GM19455 (cell line): ENCODE measurements around the gene PLEKHB2.
"Not testable (repeated sequence)": the region's sequence is repeated elsewhere in the genome, so short reads cannot be mapped to it uniquely, and the experiment has no call there.

ENCODE experiments used
- ATAC-seq: cut with Tn5 transposase; IDR thresholded peaks from one replicate; pipeline ENCODE4 v1.9.1; 2021; ENCODE audit not compliant: unreplicated experiment

The PLEKHB2 gene, protein sequence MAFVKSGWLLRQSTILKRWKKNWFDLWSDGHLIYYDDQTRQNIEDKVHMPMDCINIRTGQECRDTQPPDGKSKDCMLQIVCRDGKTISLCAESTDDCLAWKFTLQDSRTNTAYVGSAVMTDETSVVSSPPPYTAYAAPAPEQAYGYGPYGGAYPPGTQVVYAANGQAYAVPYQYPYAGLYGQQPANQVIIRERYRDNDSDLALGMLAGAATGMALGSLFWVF

DNA sequence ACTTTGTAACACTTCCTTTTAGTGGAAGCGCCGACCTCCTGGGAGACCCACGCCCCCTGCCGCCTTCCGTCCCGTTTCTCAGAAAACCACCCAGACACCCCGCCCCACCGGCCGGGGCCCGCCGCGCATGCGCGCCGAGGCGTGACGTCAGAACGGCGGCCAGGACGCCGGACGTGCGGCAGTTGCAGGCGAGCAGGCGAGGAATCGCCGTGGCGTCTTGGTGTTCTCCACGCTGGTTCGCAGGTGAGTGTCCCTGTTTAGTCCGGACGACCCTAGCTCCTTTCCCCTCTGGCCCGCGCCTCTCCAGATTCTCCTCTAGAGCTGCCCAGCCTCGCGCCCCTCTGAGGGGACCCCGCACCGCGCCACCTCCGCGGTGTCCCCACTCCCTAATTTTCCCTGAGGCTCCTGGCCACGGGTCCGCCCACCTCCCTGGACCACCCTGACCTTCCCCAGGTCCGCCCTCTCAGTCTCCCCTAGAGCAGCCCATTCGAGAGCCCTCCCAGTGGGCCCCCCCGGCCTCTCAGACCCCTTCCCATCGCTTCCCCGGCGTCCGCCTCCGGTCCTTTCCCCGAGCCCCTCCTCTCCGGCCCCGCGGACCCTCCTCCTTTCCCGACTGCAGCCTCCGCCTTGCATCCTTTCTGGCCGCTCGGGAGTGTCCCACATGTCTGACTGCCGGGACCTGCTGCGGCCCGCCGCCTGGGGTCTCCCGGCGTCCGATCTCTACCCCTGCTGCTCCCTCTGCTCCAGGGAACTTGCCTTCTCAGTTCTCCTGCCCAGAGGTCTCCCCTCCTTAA is at the start of gene PLEKHB2:
TSS of gene PLEKHB2 (plus strand) at position 181 of the 794 bp plus-strand sequence. CDS start 15,606 bp downstream, outside the sequence.
- ATAC-seq = peak; percentile 78

DNA sequence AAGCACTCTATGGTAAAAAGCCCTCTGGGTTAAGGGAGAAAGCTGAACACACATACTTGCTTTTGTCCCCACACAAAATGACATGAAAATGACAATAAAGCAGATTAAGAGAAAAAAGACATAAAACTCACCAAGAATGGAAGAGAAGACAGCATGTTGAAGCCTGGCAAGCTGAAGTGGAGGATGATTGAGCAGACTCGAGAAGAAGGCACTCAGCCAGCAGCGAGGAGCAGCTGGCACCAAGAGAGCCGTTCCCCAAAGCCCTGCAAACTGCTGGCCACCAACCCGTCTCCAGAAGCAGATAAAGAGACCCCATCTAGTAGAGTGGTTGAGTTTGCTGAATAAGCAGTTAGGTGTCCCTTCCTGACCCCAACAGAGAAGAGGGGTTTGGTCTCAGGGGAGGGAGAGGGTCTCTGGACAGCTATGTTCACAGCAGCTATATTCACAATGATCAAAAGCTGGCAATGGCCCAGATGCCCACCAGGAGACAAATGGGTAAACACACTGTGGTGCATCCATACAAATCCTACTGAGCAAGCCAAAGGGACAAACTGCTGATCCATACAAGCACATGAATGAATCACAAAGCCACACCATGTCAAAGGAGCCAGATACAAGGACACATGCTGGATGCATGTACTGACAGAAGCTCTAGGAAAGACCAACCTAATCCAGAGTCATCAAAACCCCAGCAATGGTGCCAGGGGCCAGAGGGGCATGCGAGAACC is 48.8 kb upstream of the PLEKHB2 start:
- no peak for ATAC-seq

DNA sequence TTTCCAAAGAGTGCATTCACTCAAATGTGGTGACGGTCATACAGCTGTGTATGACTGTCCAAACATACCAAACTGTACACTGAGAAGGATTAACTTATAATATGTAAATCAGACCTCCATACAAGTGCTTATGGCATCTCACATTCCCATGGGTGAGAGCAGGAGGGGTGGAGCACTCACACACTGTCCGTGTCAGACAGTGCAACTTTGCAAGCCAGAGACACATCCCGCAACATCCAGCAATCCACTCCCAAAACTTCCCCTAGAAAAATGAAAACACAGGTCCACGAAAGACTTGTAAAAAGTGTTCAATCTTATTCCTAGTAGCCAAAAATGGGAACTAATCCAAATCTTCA is 48.2 kb upstream of the PLEKHB2 start:
- ATAC-seq = no peak

DNA sequence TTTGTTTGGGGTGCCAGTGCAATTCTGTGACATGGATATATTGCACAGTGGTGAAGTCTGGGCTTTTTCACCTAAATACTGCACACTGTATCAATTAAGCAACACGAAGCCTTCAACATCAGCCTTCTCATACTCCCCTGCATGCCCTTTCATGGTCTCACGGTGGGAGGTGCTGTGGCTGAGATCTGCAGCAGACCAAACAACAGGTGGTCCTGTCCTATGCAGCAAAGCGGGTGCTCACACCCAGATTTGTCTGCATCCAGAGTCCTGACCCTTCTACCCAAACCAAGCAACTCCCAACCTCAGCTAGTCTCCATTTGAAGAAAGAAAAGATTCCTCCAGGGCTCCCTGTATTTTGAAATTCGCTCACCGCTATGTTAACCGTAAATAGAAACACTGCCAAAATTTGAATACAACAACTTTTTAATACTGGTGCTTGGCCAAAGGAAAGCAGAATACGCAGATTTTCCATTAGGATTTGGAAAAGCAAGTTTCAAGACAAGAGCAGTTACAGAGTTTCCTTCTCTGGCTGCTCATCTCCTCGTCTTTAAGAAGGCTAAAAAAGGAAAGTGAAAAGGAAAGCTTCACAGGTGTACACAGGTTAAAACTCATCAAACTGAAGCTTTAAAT is 46.8 kb upstream of the PLEKHB2 start:
- ATAC-seq = no peak

DNA sequence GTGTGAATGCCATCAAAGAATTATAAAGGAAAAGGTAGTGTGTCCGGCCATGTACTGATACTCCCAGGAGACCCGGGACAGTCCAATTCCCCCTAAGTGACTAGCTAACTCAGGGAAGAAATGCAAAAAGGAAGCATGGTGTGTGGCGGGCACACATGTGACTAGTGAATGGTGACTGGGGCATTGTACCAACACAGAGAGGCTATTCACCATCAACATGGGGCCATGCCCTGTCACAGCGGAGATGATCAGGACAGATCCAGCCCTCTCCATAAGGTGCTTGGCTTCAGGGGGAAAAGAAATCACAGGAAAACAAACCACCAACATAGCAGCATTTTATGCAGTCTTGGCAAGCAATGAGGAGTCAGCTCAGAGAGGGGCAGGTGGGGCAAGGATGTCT is 46.2 kb upstream of the PLEKHB2 start:
- no peak for ATAC-seq

DNA sequence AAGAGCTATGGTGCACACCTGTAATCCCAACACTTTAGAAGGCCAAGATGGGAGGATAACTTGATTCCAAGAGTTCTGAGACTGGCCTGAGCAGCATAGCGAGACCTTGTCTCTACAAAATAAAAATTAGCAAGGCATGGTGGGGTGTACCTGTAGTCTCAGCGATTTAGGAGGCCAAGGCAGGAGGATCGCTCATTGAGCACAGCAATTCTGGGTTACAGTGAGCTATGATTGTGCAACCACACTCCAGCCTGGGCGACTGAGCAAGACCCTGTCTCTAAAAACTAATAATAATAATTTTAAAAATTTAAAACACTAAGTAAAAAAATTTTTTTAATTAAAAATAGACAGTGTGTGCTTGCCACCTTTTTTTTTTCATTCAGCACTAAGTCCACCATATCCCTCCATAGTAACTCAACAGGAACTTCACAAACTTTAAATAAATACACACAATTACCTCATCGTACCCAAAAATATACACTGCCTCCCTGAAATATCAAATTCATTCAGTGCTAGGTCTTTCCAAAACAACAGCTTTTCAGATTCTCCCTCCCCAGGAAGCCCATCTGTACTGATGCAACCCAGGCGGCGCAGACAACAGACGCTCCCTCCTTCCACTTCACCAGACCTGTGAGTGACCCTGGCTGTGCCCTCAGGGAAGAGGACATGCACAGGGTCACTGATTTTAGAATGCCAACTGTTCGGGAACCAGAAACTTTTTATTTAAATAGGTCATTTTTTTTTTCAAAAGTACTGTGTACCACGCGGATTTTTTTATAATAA is 41.4 kb upstream of the PLEKHB2 start:
- no peak for ATAC-seq

DNA sequence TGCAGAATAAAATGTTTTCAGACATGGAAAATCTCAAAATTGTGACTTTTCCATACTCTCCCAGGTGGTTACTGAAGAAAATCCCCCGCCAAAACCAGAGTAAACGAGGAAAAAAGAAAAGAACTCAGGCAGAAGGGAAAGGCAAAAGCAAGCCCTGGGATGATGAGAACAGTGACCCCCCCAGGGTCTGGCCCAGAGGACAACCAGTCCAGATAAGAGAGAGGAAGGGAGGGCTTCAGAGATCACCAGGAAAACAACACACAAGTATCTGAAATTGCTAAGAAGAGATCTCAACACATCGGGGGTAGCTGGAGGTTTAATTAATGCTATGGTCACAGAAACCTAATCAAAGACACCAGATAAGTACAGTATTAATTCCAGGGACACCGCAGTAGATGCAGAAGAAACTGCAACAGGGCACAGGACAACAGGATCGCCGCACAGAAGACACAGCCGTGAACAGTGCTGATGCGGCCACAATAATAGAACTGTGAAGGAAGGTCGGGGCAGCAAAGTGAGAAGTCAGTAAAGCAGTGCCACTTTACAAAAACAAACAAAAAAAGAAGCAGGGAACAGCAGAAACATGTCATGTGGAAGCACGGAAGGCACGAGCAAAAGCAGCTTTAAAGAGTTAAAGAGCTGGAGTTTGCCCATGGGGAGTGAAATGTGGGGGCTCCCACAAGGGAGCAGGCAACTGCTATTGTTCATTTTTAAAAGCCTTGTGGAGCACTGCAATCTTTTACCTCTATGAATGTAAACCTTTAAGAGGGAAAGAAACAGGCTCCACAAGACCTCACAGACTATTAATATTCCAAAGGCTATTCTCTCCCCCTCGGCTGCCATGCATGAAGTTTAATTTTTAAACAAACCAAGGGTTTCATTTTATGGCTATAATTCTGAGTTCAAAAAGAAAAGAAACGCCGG is 40.3 kb upstream of the PLEKHB2 start:
- ATAC-seq = no peak

DNA sequence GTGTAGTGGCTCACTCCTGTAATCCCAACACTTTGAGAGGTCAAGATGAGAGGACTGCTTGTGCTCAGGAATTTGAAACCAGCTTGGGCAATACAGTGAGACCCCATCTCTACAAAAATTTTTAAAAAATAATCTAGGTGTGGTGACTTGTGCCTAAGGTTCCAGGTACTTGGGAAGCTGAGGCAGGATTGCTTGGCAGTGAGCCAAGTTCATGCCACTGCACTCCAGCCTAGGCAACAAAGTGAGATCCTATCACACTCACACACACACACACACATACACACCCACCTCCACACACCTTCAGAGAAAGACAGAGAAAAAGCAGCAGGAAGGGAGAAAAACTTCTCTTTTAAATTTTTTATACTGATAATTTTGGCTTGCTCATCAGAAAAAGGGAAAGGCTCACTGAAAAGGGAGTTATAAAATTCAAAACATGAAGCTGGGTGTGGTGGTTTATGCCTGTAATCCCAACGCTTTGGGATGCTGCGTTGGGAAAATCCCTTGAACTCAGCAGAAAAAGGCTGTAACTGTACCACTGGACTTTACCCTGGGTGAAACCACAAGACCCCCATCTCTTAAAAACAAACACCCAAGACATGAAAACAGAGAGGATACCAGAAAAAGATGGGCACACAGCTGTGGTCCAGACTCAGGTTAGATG is 37.5 kb upstream of the PLEKHB2 start:
- ATAC-seq = no peak

DNA sequence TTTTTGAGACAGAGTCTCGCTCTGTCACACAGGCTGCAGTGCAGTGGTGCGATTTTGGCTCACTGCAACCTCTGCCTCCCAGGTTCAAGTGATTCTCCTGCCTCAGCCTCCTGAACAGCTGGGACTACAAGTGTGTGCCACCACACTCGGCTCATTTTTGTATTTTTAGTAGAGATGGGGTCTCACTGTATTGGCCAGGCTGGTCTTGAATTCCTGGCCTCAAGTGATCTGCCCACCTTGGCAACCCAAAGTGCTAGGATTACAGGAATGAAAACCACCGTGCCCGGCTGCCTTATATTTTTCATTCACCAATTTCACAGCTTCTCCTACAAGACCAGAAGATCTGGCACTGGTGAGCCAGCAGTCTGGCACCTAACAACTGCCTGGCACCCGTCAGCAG is 37.0 kb upstream of the PLEKHB2 start:
- ATAC-seq = not testable (repeated sequence)

DNA sequence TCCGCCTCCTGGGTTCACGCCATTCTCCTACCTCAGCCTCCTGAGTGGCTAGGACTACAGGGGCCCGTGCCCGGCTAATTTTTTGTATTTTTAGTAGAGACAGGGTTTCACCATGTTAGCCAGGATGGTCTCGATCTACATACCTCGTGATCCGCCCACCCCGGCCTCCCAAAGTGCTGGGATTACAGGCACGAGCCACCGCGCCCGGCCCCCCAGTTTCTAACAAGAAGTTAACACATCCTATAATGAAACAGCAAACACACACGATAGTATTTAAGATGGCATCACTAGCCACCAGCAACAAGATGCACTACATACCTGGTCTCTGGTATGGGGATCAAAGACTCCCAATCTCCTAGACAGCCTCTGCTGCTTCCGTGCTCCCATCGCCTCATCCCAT is 29.6 kb upstream of the PLEKHB2 start:
- ATAC-seq = not testable (repeated sequence)

DNA sequence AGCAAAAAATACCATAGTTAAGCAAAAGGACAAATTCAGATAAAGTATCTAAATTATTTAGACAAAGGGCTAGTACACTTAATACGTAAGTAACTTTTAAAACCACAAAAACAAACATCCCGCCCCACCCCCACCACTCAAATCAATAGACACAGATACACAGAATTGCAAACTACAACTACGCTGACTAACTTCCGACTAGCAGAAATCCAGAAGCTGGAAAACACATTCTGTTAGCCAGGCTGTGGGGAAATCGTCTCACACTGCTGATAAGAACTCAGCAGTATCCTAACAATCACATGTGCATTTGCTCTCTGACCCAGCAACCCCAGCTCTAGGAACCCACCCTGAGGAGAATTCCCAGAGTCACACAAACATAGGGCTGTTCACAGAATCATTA is 28.4 kb upstream of the PLEKHB2 start:
- ATAC-seq = no peak

DNA sequence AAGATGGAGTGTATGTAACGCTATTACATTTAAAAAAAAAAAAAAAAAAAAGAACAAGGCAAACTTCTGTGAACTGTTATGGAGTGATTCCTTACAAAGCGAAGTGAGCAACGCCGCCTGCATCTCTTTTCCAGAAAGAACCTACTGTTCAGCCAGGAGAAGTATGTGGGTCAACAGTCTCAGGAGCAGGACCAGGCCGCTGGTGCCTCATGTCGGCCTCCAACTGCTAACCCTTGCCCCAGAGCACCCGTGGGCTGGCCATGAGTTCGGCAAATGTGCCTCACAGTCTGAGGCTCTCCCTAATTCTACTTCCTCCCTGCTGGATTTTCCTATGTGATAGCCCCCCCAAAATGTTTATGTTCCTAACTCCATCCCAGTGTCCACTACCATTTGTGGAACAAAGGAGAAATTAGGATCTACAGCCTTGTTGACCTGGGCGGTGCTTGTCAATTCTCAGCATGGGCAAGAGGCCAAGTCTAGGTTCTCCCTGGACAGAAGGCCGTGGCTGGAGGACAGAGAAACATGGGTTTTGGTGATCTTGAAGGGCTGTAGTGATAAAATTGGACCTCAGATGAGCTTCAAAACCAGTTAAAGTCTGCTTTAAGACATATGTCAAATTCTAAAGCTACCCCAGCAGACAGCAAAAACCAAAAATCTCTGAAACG is 27.8 kb upstream of the PLEKHB2 start:
- ATAC-seq = no peak

DNA sequence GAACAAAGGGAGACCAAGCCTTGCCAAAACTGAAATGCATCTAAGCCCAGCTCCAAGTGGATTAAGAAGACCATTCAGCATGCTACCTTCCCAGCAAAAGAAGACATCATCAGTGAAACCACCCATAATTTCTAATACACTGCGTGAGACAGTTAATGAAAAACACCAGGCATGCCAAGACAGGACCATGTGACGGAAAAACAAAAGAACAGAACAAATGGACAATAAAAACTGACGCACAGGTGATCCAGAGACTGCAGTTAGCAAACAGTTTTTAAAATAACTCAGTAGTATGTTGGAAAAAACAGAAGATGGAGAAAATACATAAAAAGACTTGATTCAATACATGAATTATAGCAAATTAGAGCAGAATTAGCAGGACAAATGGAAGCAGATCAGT is 27.2 kb upstream of the PLEKHB2 start:
- no peak for ATAC-seq

DNA sequence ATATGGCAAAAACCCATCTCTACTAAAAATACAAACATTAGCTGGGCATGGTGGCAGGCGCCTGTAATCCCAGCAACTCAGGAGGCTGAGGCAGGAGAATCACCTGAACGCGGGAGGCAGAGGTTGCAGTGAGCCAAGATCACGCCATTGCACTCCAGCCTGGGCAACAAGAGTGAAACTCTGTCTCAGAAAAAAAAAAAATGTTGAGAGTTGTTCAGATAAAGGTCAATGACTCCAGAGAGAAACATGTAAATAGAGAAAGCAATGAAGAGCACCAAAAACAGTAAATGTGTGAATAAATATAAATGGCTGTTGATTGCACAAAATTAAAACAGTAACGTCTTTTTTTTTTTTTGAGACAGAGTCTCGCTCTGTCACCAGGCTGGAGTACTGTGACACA is 25.2 kb upstream of the PLEKHB2 start:
- not testable (repeated sequence) for ATAC-seq

DNA sequence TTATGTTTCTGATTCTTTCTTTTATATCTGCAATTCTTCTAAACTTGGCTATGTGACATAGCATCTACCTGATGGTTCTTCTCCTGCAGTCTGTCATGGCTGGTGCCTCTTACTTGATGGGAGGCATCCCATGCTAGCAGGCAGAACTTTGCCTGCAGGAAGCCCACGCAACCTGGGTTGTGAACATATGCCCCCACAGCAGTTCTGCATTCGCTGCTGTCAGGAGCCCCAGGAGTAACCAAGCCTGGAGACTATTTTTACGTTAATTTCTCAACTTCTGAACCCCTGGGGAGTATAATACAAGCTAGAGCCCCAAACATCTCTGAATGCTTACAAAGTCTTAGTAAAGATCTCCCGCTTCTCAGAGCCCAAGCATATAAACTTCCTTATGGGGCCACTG is 23.9 kb upstream of the PLEKHB2 start:
- ATAC-seq = no peak

DNA sequence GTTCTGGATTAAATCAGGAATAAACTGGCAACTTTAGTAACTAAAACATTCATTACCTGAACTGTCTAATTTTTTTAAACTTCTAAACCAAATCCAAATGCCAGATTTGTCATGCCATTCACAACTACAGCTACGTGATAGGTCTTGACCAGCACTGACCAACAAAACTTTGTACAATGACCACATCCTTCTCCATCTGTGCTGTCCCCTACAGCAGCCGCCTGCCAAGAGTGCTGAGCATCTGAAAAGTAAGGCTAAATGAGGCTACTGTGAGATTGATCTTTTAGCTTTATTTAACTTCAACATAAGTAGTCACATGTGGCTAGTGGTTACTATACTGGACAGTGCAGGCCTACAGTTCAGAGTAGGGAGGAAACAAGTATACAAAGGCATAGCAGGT is 19.5 kb upstream of the PLEKHB2 start:
- no peak for ATAC-seq

DNA sequence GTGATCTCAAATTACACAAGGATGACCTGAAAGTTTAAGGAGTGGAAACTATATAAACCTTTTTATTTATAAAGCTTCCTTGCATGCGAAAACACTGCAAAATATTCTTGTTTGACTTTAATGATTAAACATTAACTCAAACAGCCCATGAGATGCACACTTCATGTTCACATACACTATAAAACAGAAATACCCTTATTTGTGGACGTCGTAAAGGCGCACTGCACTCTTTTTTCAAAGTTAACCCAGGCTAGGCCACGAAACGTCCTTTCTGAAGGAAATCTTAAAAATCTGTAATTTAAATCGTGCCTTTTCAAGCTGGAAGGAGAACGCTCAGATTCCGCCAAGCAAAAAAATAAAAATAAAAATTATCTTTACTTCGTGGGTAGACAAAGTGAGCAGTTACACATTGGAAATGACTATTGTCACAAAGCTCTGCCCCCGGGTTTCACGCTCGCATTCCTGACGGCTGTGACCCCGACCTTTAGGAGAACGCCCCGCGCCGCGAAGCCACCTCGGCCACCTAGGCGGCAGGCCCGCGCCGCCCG is 12.6 kb upstream of the PLEKHB2 start:
- no peak for ATAC-seq

DNA sequence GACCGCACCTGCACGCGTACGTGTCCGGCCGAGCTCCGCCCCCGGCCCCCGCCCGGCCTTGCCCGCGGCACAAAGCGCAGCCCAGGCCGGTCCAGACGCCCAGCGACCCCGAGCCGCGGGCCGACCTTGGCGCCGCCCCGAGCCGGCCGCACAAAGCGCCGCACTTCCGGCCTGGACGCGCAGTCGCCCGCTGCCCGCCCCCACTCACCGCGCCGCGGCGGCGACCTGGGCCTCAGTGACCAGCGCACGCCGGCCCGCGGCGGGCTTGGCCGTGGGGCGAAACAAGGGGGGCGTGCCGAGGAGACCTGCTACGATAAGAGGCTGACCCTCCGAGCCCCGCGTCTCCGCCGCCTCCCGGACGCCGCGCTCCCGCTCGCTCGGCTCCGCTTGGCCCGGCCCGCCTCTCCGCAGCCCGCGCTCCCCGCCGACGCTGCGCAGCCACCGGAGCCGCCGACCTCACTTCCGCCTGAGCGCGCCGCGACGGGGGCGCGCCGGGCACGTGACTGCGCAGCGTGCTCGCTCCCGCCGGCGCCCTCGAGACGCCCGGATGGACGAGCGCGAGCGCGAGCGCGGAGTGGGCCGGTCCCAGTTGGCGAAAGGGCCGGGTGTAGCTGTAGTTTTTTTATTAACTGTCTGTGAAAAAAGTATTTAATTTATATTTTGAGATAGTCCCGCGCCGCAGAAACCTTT is 12.0 kb upstream of the PLEKHB2 start, which contains the start of gene FAM168B:
TSS of gene FAM168B (minus strand) at position 455 of the 690 bp plus-strand sequence. CDS start 10,814 bp downstream, outside the sequence.
- peak; percentile 82 for ATAC-seq
